ENCODE results near the gene EMILIN2.

- TF ChIP-seq CTCF (optimal IDR thresholded peaks at IDR 0.05 in 1 of 3, IDR thresholded peaks at IDR 0.05 in 1 of 3, conservative IDR thresholded peaks at IDR 0.05 in 1 of 3; ENCODE audit: extremely low read depth in 1 of 3, insufficient read depth in 2 of 3, low read length in 3 of 3) = no peak
- TF ChIP-seq EZH2 (IDR thresholded peaks at IDR 0.05; ENCODE audit: low read length) = no peak
These were observed 45.0 kb downstream of the EMILIN2 start for GRCh38 chr18:2891526-2892431.

All from keratinocyte (primary cell).